HepG2 (cell line): ENCODE measurements around the gene AFF4. TPM values are rescaled to one million over a fixed set of nuclear protein-coding genes. Genes with fewer than 3 reads are reported as not detected.

Experiments
- ATAC-seq: fragments of 200-7000 bp; cut with Tn5 transposase; 3 replicates; pipeline ENCODE4 v1.9.1; 2020; ENCODE audit warnings: mild to moderate bottlenecking, moderate library complexity
- BruUV-seq: library from RNA; stranded (reverse); fragments of 400-500 nt; replicated peaks from 2 replicates; lab custom pipeline; 2021; lab: Mats Ljungman, UMichigan
- CTCF ChIA-PET: fragments of 300-600 bp; formaldehyde crosslinking; extraction: SDS; loops from one replicate; lab custom pipeline; 2021; ENCODE audit warnings: low total read pairs, inconsistent platforms, low intra/inter-chr PET ratio; lab: Yijun Ruan, JAX
- POLR2A ChIA-PET: fragments of 350-600 bp; sonication (Branson Sonifier 250); formaldehyde crosslinking; loops from one replicate; lab custom pipeline; 2020; ENCODE audit warnings: antibody characterized with exemption, inconsistent platforms; lab: Yijun Ruan, JAX
- DNase-seq: peaks from one replicate; pipeline ENCODE4 v3.0.0-alpha.2; 2015; ENCODE audit warnings: low spot score
- FAIRE-seq: peaks from 3 replicates; lab custom pipeline; 2011; peaks lifted over from hg19 to GRCh38; lab: Jason Lieb, UNC
- H2AFZ ChIP-seq: one replicate; pipeline ENCODE4 v1.6.1; 2011; ENCODE audit warnings: low read length, inconsistent platforms
- H3K27ac ChIP-seq: fragments of 300-600 bp; 3 replicates; pipeline ENCODE4 v1.8.0; 2011; ENCODE audit warnings: mixed run types, mild to moderate bottlenecking, mixed read lengths, low read length, inconsistent platforms; ENCODE audit not compliant: insufficient read depth; ENCODE audit errors: extremely low read length
- H3K27me3 ChIP-seq, 2 experiments: fragments of 200-600 bp in 1 of 2; 2 replicates in 1 of 2; 3 replicates in 1 of 2; pipeline versions ENCODE4 v1.6.0 to v1.8.0; 2011; ENCODE audit warnings: low read length in 2 of 2, mild to moderate bottlenecking in 2 of 2, moderate library complexity in 2 of 2, inconsistent platforms in 1 of 2; ENCODE audit not compliant: insufficient read depth in 2 of 2, control insufficient read depth in 1 of 2
- H3K36me3 ChIP-seq, 2 experiments: fragments of 200-600 bp in 1 of 2; replicated peaks in 1 of 2; 2 replicates in 1 of 2; 3 replicates in 1 of 2; pipeline versions ENCODE4 v1.5.1 to v1.8.0; 2011; ENCODE audit warnings: low read length in 2 of 2, inconsistent platforms in 1 of 2; ENCODE audit not compliant: insufficient read depth in 2 of 2, control insufficient read depth in 1 of 2
- H3K4me1 ChIP-seq: 2 replicates; pipeline ENCODE4 v1.5.1; 2012; ENCODE audit warnings: low read length, inconsistent platforms; ENCODE audit not compliant: insufficient read depth
- H3K4me2 ChIP-seq: 2 replicates; pipeline ENCODE4 v1.6.0; 2011; ENCODE audit warnings: low read depth, low read length, inconsistent platforms
- H3K4me3 ChIP-seq, 3 experiments: fragments of 200-600 bp in 1 of 3; sonication (generic), shearing (Covaris generic) in 1 of 3; replicated peaks in 1 of 3; 2 replicates each; pipeline ENCODE4 v1.5.1; 2011 to 2016; ENCODE audit warnings: low read length in 3 of 3, inconsistent platforms in 2 of 3, low read depth in 2 of 3, mild to moderate bottlenecking in 2 of 3, control low read depth in 1 of 3, mixed read lengths in 1 of 3; ENCODE audit not compliant: insufficient read depth in 1 of 3
- H3K79me2 ChIP-seq: one replicate; pipeline ENCODE4 v1.6.1; 2011; ENCODE audit warnings: low read length, inconsistent platforms; ENCODE audit not compliant: insufficient read depth
- H3K9ac ChIP-seq: 2 replicates; pipeline ENCODE4 v1.6.0; 2011; ENCODE audit warnings: mild to moderate bottlenecking, low read depth, low read length, inconsistent platforms; ENCODE audit not compliant: insufficient read depth
- H3K9me3 ChIP-seq: 2 replicates; pipeline ENCODE4 v1.5.1; 2012; ENCODE audit warnings: mild to moderate bottlenecking, low read length
- H4K20me1 ChIP-seq: 2 replicates; pipeline ENCODE4 v1.6.0; 2011; ENCODE audit warnings: inconsistent platforms, mild to moderate bottlenecking, low read length, moderate library complexity; ENCODE audit not compliant: insufficient read depth
- AGO2 ChIP-seq: fragments of 200-400 bp; formaldehyde crosslinking; optimal IDR thresholded peaks from 2 replicates; pipeline ENCODE3; 2017; ENCODE audit warnings: mild to moderate bottlenecking, low read depth, low read length, moderate library complexity
- ATF1 ChIP-seq: IDR thresholded peaks from 2 replicates; pipeline ENCODE4 v1.6.1; 2016; ENCODE audit warnings: mild to moderate bottlenecking, control low read depth
- DNMT1 ChIP-seq: sonication (generic); formaldehyde crosslinking; IDR thresholded peaks from 2 replicates; pipeline ENCODE4 v1.5.1; 2020; ENCODE audit warnings: mild to moderate bottlenecking, missing genetic modification reagents
- ELF1 ChIP-seq: sonication (generic); formaldehyde crosslinking; IDR thresholded peaks from 2 replicates; pipeline ENCODE4 v1.4.0; 2020; ENCODE audit warnings: missing genetic modification reagents
- FOSL1 ChIP-seq: sonication (generic); formaldehyde crosslinking; IDR thresholded peaks from 2 replicates; pipeline ENCODE4 v1.9.0; 2021; ENCODE audit warnings: missing genetic modification reagents, borderline replicate concordance
- GATAD2A ChIP-seq: IDR thresholded peaks from 2 replicates; pipeline ENCODE4 v1.6.1; 2016
- HNF4A ChIP-seq: sonication (generic); formaldehyde crosslinking; IDR thresholded peaks from 2 replicates; pipeline ENCODE4 v1.4.0; 2020; ENCODE audit warnings: missing genetic modification reagents
- HNF4G ChIP-seq, 2 experiments: sonication (generic) in 1 of 2; formaldehyde crosslinking in 1 of 2; IDR thresholded peaks; 2 replicates each; pipeline versions ENCODE4 v1.4.0 to v1.6.1; 2011 to 2020; ENCODE audit warnings: borderline replicate concordance in 2 of 2, low read depth in 2 of 2, mild to moderate bottlenecking in 2 of 2, low read length in 1 of 2, missing genetic modification reagents in 1 of 2, moderate library complexity in 1 of 2
- KAT8 ChIP-seq: IDR thresholded peaks from 2 replicates; pipeline ENCODE4 v1.6.1; 2016; ENCODE audit warnings: missing genetic modification reagents, missing compliant biosample characterization
- LCORL ChIP-seq, 2 experiments: fragments of 450-650 bp in 1 of 2; sonication (generic) in 1 of 2; formaldehyde crosslinking in 1 of 2; IDR thresholded peaks; 2 replicates each; pipeline versions ENCODE4 v1.5.0 to v1.6.1; 2017 to 2020; ENCODE audit warnings: antibody characterized with exemption in 1 of 2, missing genetic modification reagents in 1 of 2
- MYC ChIP-seq: sonication (generic); formaldehyde crosslinking; IDR thresholded peaks from 2 replicates; pipeline ENCODE4 v1.9.0; 2021; ENCODE audit warnings: missing genetic modification reagents, borderline replicate concordance
- NBN ChIP-seq: fragments of 450-650 bp; conservative IDR thresholded peaks from 2 replicates; pipeline ENCODE4 v1.6.1; 2017
- NCOA2 ChIP-seq: sonication (generic); formaldehyde crosslinking; IDR thresholded peaks from 2 replicates; pipeline ENCODE4 v1.8.0; 2022; ENCODE audit warnings: inconsistent platforms
- RAD51 ChIP-seq: fragments of 450-650 bp; IDR thresholded peaks from 2 replicates; pipeline ENCODE4 v1.6.1; 2016; ENCODE audit warnings: borderline replicate concordance
- RARA ChIP-seq: IDR thresholded peaks from 2 replicates; pipeline ENCODE4 v1.6.1; 2016; ENCODE audit warnings: missing genetic modification reagents, missing compliant biosample characterization
- SOX6 ChIP-seq, 2 experiments: fragments of 450-650 bp in 1 of 2; sonication (generic) in 1 of 2; formaldehyde crosslinking in 1 of 2; IDR thresholded peaks; 2 replicates each; pipeline versions ENCODE4 v1.4.0 to v1.6.1; 2017 to 2020; ENCODE audit warnings: antibody characterized with exemption in 1 of 2, mild to moderate bottlenecking in 1 of 2, missing genetic modification reagents in 1 of 2
- ZNF441 ChIP-seq: sonication (generic); formaldehyde crosslinking; IDR thresholded peaks from 2 replicates; pipeline ENCODE4 v1.7.0; 2021; ENCODE audit warnings: missing genetic modification reagents, borderline replicate concordance
- ZNF446 ChIP-seq: sonication (generic); formaldehyde crosslinking; IDR thresholded peaks from 2 replicates; pipeline ENCODE4 v1.5.0; 2020; ENCODE audit warnings: mild to moderate bottlenecking, missing genetic modification reagents
- ZNF589 ChIP-seq: sonication (generic); formaldehyde crosslinking; conservative IDR thresholded peaks from 2 replicates; pipeline ENCODE4 v1.8.0; 2022; ENCODE audit warnings: mild to moderate bottlenecking, moderate library complexity, missing genetic modification reagents
- ZNF670 ChIP-seq: sonication (generic); formaldehyde crosslinking; IDR thresholded peaks from 2 replicates; pipeline ENCODE4 v1.8.0; 2022; ENCODE audit warnings: mild to moderate bottlenecking, missing genetic modification reagents, borderline replicate concordance
- ZNF709 ChIP-seq: sonication (generic); formaldehyde crosslinking; IDR thresholded peaks from 2 replicates; pipeline ENCODE4 v1.5.0; 2020; ENCODE audit warnings: mild to moderate bottlenecking, missing genetic modification reagents
- ZNF781 ChIP-seq: sonication (generic); formaldehyde crosslinking; IDR thresholded peaks from 2 replicates; pipeline ENCODE4 v1.5.1; 2020; ENCODE audit warnings: borderline replicate concordance, mild to moderate bottlenecking, missing genetic modification reagents; ENCODE audit errors: not compliant biosample characterization
- ZSCAN22 ChIP-seq: sonication (generic); formaldehyde crosslinking; IDR thresholded peaks from 2 replicates; pipeline ENCODE4 v1.4.0; 2020; ENCODE audit warnings: mild to moderate bottlenecking, missing genetic modification reagents
- WGBS: methylation state at CpG from one replicate; pipeline ENCODE4 v1.1.6; 2017; ENCODE audit warnings: low lambda C conversion rate; 5-methylcytosine and 5-hydroxymethylcytosine counted together
- in situ Hi-C: cut with HindIII; loops from 2 replicates; pipeline ENCODE4 v1.10.0; 2017; ENCODE audit warnings: low pct_unique_long_range_greater_than_20kb; ENCODE audit not compliant: extremely low pct_ligation_motif_present
- intact Hi-C: fragments of 100-400 bp; cut with micrococcal nuclease; formaldehyde crosslinking; loops from one replicate; pipeline ENCODE4 v1.10.0; 2022; ENCODE audit not compliant: unreplicated experiment
- polyA plus RNA-seq, 8 experiments: library from polyadenylated mRNA; depleted of rRNA in 3 of 8; stranded (reverse) in 7 of 8; unstranded in 1 of 8; fragments of >200 nt; fragmentation: Illumina TruSeq in 4 of 8; extraction: Trizol in 4 of 8; gene quantifications; 2 replicates each; pipeline versions ENCODE4 v1.2.1 to v1.2.3, GENCODE V29; 2011 to 2016; ENCODE audit warnings: low read depth in 4 of 8, missing spikeins in 1 of 8, mixed read lengths in 1 of 8; ENCODE audit not compliant: insufficient read depth in 1 of 8
- total RNA-seq, 5 experiments: library from RNA; depleted of rRNA; stranded (reverse); fragments of >200 nt; fragmentation: Illumina TruSeq; extraction: Trizol; gene quantifications; 2 replicates each; pipeline ENCODE4 v1.2.3, GENCODE V29; 2016; ENCODE audit warnings: low read depth in 1 of 5
- TF ChIP-seq, protein P1 (sequence below): sonication (generic); IDR thresholded peaks from 2 replicates; pipeline ENCODE4 v1.6.1; 2016; ENCODE audit warnings: low read depth, borderline replicate concordance
- TF ChIP-seq, protein P2 (sequence below): IDR thresholded peaks from 2 replicates; pipeline ENCODE4 v1.6.1; 2016

The AFF4 gene
- total and polyA plus RNA-seq, 2 of the 13 experiments (the other 11 are each of a cell fraction or from before 2014, with no cell fraction given), result 22.1 to 25.5 TPM

GRCh38 chr5:132849347-132849746, 114.1 kb downstream of the AFF4 start (continued):
- TF ChIP-seq NCOA2 (peak; percentile 85), SOX6 (IDR thresholded peaks at IDR 0.05) (no peak), SOX6 (CRISPR knock-in tag; IDR thresholded peaks at IDR 0.05) (peak; percentile 84), ZNF709 (CRISPR knock-in tag) (no peak), ELF1 (0 out of 2 replicates have a peak, but pooled peaks have one; percentile 22), RARA (peak; percentile 33; the same call in 1 of the 2 replicates), HNF4G (IDR thresholded peaks at IDR 0.05; ENCODE audit: borderline replicate concordance, low read depth, low read length) (peak; percentile 41; the same call in 1 of the 2 replicates), HNF4G (CRISPR knock-in tag; IDR thresholded peaks at IDR 0.05; ENCODE audit: borderline replicate concordance, low read depth) (no peak), GATAD2A (CRISPR knock-in tag) (peak; percentile 60), ZNF781 (CRISPR knock-in tag) (no peak), HNF4A (CRISPR knock-in tag) (peak; percentile 71)
- TF ChIP-seq, all 625 proteins: peak for 34

- no peak overlapping the region for H2AFZ ChIP-seq
- in situ Hi-C loops (no loop called here), intact Hi-C loops (no loop called here)
- H3K4me2 ChIP-seq, result no peak overlapping the region
- H3K27me3 ChIP-seq, result no peaks in the 10 kb centered on the region
- no peaks in the 10 kb centered on the region for H3K79me2 ChIP-seq
- H3K36me3 ChIP-seq, result no peaks in the 10 kb centered on the region
- no peaks in the 10 kb centered on the region for H3K9me3 ChIP-seq
- no peaks in the 10 kb centered on the region for H4K20me1 ChIP-seq
- ATAC-seq, result no peak
- 94% methylated on average over 8 of the region's 8 CpGs for WGBS
- ChIA-PET POLR2A (interaction anchor here (1.2 to 2.6 kb wide), 4 partner anchors 9 to 18 kb away, joined by 3 to 15 read pairs (median 6); partner anchors contain the start of genes GDF9 and UQCRQ), CTCF (no interaction called here)
- H3K9ac ChIP-seq, result no peak overlapping the region
- DNase-seq, result no peak
- no peak overlapping the region for H3K27ac ChIP-seq
- FAIRE-seq, result no peak
- no TSS peak for BruUV-seq
- H3K4me3 ChIP-seq, result no peak overlapping the region
- H3K4me1 ChIP-seq, result peaks cover 69% of the 10 kb centered on the region
- no peak for TF ChIP-seq ATF1 (CRISPR knock-in tag)
- TF ChIP-seq KAT8 (CRISPR knock-in tag), result no peak
- no peak for TF ChIP-seq ZNF670
- no peak for TF ChIP-seq NBN
- TF ChIP-seq, protein P1, sequence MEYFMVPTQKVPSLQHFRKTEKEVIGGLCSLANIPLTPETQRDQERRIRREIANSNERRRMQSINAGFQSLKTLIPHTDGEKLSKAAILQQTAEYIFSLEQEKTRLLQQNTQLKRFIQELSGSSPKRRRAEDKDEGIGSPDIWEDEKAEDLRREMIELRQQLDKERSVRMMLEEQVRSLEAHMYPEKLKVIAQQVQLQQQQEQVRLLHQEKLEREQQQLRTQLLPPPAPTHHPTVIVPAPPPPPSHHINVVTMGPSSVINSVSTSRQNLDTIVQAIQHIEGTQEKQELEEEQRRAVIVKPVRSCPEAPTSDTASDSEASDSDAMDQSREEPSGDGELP, result no peak
- TF ChIP-seq ZNF441 (CRISPR knock-in tag), result no peak
- TF ChIP-seq ZNF589 (CRISPR knock-in tag), result no peak
- no peak for TF ChIP-seq FOSL1 (CRISPR knock-in tag)
- TF ChIP-seq AGO2, result no peak
- TF ChIP-seq LCORL (IDR thresholded peaks at IDR 0.05), result no peak
- TF ChIP-seq LCORL (CRISPR knock-in tag; IDR thresholded peaks at IDR 0.05), result no peak
- TF ChIP-seq ZSCAN22, result no peak
- TF ChIP-seq ZNF446 (CRISPR knock-in tag), result no peak
- no peak for TF ChIP-seq RAD51
- no peak for TF ChIP-seq MYC (CRISPR knock-in tag)
- TF ChIP-seq, protein P2, sequence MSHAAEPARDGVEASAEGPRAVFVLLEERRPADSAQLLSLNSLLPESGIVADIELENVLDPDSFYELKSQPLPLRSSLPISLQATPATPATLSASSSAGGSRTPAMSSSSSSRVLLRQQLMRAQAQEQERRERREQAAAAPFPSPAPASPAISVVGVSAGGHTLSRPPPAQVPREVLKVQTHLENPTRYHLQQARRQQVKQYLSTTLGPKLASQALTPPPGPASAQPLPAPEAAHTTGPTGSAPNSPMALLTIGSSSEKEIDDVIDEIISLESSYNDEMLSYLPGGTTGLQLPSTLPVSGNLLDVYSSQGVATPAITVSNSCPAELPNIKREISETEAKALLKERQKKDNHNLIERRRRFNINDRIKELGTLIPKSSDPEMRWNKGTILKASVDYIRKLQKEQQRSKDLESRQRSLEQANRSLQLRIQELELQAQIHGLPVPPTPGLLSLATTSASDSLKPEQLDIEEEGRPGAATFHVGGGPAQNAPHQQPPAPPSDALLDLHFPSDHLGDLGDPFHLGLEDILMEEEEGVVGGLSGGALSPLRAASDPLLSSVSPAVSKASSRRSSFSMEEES (CRISPR knock-in tag), result no peak
- no peak for TF ChIP-seq DNMT1 (CRISPR knock-in tag)
Measured at GRCh38 chr5:132848270-132848669, 115.2 kb downstream of the AFF4 start.
